HG03439 (cell line): ENCODE measurements around the gene ANKFN1.
"Not testable (repeated sequence)": the region's sequence is repeated elsewhere in the genome, so short reads cannot be mapped to it uniquely, and the experiment has no call there.

Source experiments
- ATAC-seq: cut with Tn5 transposase; IDR thresholded peaks from one replicate; pipeline ENCODE4 v1.9.1; 2021; ENCODE audit warnings: mild to moderate bottlenecking, moderate library complexity; ENCODE audit not compliant: unreplicated experiment

Gene ANKFN1

GRCh38 chr17:56288786-56289185 lies 135.5 kb downstream of the ANKFN1 start:
- not testable (repeated sequence) for ATAC-seq

GRCh38 chr17:56289321-56289720 lies 136.0 kb downstream of the ANKFN1 start:
- no peak for ATAC-seq

DNA sequence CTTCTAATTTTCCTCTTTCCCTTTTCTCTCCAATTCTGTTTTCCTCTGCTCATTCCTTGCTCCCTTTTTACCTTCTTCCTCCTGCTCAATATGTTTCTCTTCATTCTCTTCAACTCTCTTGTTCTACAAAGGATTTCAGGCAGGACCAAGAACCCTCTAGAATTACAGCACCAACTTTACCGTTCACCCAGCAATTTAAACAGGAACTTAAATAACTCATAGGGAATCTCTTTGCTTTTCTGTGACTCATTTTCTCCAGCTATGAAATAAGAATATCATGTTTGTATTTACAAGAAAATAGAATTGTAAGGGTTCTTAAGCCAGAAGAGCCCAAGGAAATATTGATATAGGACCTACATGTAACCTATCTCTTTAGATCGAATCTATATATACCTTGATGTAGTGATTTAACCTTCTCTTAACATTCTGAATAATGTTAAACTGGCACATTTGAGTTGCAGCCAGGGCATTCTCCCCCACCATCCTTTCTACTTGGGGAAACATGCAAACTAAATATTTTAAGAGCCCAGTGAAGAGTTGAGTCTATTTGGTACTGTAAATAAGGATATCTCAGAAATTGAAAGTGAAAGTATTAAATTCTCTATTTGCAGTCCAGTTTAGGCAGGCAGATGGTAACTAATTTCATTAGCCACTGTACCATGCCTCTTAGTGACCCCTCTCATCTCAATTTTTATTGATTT lies 137.0 kb downstream of the ANKFN1 start:
- no peak for ATAC-seq

DNA sequence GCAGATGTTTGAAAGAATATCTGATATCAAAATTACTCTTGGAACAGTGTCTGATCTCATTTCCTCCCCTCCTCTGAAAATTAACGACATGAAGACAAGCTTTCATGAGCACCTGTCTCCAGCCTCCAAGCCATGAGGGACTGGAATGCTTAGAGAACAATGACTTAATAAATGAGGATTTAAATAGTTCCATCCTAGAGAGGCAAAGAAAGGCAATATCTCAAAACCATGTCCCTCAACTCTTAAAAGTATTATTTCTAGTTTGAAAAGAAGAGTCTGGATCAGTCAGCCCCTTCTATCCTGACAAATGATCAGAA lies 137.5 kb downstream of the ANKFN1 start:
- ATAC-seq = no peak

DNA sequence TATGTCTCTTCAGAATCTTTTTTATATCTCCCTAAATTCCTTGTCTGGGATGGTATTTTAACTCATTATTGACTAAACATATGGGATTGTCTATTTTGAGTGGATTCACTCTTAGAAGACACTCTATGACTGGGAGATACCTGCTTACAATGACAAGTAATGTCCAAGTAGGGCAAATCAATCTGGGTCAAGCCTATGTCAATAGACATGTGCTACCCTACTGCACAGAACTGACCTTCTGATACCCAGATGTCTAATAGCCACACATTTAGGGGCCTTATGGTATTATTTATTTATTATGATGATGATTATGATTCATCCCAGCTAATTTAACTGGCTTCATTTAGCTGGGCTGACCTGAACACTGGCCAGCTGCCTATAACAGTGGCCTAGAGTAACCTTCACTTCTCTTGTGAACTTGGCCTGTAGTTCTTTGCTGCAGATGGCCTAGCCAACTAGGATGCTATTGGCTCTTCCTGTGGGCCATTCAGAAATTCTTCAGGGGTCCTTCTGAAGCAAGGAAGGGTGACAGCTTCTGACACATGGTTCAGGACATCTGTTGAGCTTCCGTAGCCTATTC lies 138.0 kb downstream of the ANKFN1 start:
- ATAC-seq = no peak

GRCh38 chr17:56292010-56292409 lies 138.7 kb downstream of the ANKFN1 start:
- ATAC-seq = no peak

- ATAC-seq = no peak
Observed at GRCh38 chr17:56292578-56292977, 139.3 kb downstream of the ANKFN1 start.

DNA sequence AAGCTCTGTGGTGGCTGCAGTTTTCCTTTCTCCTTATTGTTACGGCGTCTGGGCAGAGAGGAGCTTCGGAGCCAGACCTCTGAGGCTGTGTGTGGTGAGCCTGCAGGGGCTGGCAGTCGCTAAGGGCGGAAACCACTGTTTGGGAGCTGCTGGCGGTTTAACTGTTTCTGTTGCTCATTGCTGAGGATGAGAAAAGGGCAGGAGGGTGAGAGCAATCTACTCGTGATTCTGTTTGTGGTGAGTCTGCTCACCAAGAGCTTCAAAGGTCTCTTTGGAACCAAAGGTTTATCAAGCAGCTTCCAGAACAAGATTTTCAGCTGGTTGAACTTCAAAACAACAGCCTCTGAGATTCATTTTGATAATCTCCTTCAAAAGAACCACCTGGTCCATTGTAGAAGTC lies 143.9 kb downstream of the ANKFN1 start:
- no peak for ATAC-seq

GRCh38 chr17:56298846-56299245 lies 145.6 kb downstream of the ANKFN1 start:
- no peak for ATAC-seq

- ATAC-seq = no peak
Observed at GRCh38 chr17:56300144-56300543, 146.9 kb downstream of the ANKFN1 start.

GRCh38 chr17:56305007-56305406 lies 151.7 kb downstream of the ANKFN1 start:
- ATAC-seq = no peak

DNA sequence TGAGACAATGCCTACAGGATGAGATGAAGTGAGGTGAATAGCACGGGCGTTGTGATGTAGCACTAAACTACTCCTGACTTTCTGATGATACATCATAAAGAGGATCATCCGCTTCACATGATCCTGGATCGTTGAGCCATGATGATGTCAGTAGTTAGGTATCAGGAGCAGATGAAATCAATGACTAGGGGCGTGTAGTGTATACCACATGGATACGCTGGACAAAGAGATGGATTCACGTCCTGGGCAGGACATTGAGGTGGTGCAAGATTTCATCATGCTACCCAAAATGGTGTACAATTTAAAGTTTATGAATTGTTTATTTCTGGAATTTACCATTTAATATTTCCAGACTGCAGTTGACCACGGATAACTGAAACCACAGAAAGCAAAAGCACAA lies 156.6 kb downstream of the ANKFN1 start:
- no peak for ATAC-seq

DNA sequence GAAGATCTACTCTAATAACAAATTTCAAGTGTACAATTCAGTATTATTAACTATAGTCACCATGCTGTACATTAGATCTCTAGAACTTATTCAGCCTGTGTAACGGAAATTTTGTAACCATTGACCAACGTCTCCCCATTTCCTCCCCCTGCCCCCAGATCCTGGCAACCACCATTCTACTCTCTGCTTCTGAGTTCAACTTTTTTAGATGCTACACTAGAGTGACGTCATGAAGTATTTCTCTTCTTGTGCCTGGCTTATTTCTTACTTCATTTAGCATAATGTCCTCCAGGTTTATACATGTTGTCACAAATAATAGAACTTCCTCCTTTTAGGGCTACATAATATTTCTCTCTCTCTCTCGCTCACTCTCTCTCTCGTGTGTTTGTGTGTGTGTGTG lies 157.5 kb downstream of the ANKFN1 start:
- ATAC-seq = no peak

- no peak for ATAC-seq
Observed at GRCh38 chr17:56313201-56313600, 159.9 kb downstream of the ANKFN1 start.

- ATAC-seq = no peak
Observed at GRCh38 chr17:56314026-56314425, 160.8 kb downstream of the ANKFN1 start.

GRCh38 chr17:56314984-56315602 lies 161.8 kb downstream of the ANKFN1 start:
- no peak for ATAC-seq

GRCh38 chr17:56316604-56317003 lies 163.3 kb downstream of the ANKFN1 start:
- ATAC-seq = no peak

DNA sequence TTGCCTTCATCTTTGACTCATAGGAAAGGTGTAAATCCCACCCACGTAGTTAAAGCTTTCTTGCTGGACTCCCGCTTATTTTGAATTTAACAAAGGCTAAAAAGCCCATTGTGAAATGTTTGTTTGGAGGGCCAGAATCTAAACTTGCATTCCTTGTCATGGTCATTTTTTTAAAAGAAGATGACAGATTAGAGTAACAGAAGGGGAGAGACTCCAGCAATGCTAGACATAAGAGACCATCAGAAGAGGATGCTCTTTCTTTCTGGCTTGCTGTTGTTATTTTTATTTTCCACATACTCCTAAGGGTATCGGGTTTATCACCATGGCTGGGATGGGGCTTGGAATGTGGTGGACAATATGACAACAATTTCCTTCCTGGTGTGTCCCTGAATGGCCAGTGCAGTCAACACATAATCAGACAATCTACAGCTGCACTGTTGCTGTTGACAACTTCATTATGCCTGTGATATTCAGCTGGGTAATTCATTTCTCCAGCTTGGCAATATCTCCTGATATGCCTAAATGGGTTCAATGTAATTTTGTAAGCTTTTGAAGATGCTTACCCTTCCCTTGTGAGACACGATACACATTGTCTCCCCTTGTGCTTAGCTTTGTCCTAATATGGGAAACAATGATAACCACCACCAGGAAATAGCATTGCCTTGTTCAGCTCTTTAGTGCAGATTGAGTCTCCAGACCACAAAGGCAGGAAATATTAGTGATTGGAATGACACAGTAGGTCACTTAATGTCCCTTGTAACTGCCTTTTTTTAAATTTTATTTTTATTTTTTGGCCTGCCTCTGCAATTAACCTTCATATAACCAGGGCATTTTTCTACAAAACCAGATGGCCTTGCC lies 164.3 kb downstream of the ANKFN1 start:
- no peak for ATAC-seq

DNA sequence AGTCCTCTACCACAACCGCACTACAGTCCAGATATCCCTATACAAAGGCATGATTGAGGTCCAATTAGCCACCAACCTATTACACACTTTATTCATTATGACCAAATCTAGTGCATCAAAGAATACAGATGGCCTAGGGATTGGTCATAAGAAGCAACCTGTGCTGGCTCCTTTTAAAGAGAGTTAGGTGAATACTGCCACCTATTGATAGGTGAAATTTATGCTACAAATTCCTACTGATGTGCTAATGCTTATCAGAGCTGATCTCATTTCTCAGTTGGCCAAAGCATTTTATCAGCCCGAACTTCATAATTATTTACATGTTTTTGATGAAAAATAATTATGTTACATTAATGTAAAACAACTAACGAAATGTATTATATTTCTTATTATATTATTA lies 166.3 kb downstream of the ANKFN1 start:
- peak; percentile 79 for ATAC-seq

DNA sequence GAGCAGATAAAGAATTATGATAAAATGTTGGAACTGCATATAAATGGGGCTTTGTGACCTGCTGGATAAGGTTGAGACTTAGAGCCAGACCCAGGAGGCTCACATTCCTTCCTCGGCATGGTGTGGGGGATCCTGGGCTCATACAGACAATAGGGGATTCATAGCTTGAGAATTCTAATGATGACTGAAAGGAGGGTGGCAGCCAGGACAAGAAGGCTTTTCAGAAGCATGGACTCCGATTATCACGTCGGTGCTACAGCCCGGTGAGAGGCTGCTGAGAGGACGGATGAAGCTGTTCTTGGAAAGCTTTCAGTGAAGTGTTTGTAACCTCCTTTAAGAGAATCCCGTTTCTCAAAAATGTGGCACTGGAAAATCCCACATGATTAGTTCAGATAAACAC lies 167.2 kb downstream of the ANKFN1 start:
- no peak for ATAC-seq

DNA sequence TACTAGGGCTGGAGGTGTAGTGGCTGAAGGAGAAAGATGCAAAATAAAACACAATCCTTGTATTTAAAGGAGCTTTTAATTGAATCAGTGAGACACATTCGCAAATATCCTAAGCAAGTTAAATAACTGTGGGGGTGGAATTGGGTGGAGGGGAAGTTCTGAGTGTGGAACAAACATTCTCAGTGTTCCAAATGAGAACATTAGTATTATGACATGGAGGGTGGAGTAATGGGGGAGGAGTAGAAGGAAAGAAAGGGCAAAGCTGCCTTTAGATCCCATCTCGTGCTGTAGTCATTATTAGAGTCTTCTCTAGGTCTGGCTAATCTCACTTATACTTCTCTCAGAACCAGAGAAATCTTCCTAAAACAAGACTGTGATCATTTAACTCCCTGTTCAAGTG lies 169.7 kb downstream of the ANKFN1 start:
- no peak for ATAC-seq

DNA sequence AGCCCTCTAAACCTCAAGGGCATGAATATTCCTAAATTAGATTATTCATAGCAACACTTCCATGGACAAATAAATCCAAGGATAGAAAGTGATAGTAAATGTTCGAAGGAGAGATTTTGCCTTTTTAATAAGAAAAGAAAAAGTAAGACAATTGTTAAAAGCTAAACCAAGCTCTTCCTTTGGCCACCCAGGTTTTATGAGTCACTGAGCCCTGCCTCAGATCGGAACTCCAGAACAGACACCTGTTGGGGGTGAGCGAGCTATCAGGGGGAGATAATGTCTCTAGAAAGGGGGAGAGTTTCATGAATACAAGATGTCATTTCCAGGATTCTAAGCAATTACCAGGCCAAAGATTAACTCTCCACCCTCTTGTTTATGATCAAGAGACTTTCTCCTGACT lies 171.4 kb downstream of the ANKFN1 start:
- no peak for ATAC-seq
